ENCODE measurements around the gene MYO18A.
A peak's percentile ranks its signal among the peaks of the same experiment; 100 is the strongest.

MYO18A gene

GRCh38 chr17:29043539-29044145, 136.6 kb downstream of the MYO18A start:
- no peak for DNase-seq

DNA sequence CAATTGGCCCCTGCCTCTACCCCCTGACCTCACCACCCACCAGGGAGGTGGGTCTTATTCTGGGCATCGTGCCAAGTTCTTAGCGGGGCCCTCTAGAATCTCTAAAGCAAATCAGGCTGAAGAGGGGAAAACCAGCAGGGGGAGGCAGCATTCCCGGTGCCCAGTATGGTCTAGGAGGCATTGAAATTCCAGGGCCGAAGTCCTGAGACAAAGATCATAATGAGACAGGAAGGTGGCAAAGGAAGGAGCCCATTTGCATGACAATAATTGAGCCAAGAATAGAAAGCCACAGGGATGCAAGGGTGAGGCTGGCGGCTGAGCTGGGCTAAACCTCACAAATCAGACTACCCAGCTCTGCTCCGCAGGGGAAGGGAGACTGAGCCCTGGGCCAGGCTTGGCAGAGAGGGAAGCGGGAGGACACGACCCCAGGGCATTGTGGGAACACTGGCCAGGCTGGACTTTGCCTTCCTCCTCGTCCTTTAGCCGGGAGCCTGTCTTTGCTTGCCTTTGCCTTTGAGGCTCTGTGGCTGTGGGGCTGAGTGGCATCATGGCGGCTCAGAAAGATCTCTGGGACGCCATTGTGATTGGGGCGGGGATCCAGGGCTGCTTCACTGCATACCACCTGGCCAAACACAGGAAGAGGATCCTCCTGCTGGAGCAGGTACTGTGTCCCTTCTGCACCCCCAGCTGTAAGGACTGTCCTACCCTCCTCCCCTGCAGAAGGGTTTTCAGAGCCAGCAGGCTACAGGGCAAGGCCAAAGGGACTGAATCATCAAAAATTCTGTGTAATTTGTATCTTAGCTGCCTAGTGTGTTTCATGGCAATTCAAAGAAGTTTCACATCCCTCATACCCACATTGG, 137.3 kb downstream of the MYO18A start, which contains the start of gene PIPOX:
Gene PIPOX, plus strand, starts transcription at position 463 of the 860 bp plus-strand sequence. Its CDS starts 85 bp downstream, at position 548.
- peak; percentile 39 for DNase-seq

DNA sequence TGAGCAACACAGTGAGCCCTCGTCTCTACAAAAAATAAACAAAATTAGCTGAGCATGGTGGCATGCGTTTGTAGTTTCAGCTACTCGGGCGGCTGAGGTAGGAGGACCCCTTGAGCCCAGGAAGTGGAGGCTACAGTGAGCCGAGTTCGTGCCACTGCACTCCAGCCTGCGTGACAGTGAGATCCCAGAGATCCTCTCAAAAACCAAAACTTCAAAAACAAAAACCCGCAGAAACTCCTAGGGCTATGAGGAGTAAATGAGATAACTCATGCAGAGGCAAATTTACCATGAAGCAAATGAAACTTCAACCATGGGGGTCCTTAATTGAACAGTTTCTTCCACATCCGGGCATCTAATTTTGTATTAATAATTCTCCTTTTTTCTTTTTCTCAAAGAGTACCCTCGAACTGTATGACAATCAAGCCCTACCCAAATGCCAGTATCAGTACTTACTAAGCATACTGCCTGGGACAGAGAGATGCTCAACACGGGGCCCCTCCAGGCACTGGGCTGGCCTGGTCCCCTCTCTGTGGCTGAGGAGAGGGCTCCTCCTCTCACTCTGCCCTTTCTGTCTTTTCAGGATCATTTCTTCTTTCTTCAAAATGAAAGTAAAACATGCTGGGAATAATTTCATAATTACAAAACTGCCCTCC, 138.0 kb downstream of the MYO18A start:
- no peak for DNase-seq

DNA sequence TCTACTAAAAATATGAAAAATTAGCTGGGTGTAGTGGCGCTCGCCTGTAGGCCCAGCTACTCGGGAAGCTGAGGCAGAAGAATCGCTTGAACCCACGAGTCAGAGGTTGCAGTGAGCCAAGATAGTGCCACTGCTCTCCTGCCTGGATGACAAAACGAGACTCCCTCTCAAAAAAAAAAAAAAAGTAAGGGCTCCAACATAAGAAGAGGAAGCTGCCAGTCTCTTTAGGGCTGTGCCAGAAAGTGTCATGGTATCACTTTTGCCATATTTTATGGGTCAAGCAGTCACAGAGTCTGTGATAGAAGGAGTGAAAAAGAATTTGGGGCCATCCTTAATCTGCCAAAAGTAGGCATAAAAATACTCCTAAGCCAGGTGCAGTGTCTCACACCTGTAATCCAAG, 138.6 kb downstream of the MYO18A start:
- no peak for DNase-seq

DNA sequence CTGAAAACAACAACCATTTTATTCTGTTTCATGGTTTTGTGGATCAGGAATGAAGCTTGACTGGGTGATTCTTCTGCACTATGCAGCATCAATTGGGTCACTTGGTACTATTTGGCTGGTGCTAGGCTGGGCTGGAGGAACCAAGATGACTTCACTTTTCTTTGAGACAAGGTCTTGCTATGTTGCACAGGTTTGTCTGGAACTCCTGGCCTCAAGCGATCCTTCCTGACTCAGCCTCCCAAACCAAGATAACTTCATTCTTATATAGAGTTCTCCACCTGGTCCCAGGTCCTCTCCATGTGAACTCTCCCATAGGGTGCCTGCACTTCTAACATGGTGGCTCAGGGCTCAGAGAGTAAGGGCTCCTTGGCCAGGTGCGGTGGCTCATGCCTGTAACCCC, 139.1 kb downstream of the MYO18A start:
- DNase-seq: no peak

GRCh38 chr17:29039764-29040598, 140.2 kb downstream of the MYO18A start:
- peak; percentile 91 for DNase-seq

DNA sequence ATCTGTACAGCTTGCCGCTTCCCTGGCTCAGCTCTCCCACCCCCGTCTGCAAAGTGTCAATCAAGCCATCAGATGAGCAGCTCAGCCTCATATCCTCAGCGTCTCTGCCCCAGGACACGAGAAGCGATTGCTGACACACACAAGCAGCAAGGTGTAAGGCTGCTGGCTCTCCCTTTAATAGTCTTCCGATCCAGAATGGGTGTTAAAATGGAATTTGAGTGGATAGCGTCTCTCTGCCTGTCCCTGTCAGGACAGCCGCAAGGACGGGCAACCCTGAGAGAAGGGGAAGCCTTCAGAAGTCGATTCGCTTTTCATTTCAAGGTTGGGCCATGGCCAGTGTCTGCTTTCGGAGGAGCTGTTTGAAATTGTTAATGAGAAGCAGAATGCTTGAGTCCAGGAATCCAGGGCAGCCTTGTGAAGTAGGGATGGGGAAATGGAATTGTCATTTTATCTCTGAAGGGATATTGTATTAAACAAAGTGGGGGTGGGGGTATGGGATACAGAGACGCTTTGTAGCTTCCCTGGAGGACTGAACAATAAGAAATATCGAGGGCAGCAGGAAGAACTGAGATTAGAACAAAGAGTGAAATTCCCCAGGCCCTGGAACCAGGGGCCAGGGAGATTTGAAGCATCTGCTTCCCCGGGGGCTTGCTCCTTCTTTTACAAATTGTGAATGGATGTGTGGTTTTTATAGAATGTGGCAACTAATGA, 142.0 kb downstream of the MYO18A start:
- no peak for DNase-seq

- DNase-seq: no peak
Observed at GRCh38 chr17:29037739-29038084, 142.5 kb downstream of the MYO18A start.

DNA sequence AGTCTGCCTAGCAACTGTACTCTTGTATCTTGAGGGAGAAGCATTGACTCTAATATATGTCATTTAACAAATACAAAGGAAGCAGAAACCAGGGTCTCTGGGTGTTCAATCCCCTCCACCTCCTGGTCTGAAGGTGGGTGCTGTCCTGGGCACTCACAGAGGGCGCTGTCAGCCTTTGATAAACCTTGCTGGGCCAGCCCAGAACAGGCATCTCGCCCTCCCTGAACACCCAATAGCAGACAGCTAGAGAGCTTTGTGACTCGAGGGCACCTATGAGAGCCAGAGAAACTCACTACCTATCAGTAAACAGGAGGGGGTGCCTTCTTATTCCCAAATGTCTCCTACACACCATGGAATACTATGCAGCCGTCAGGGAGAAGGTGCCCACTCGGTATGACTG, 143.6 kb downstream of the MYO18A start:
- no peak for DNase-seq

DNA sequence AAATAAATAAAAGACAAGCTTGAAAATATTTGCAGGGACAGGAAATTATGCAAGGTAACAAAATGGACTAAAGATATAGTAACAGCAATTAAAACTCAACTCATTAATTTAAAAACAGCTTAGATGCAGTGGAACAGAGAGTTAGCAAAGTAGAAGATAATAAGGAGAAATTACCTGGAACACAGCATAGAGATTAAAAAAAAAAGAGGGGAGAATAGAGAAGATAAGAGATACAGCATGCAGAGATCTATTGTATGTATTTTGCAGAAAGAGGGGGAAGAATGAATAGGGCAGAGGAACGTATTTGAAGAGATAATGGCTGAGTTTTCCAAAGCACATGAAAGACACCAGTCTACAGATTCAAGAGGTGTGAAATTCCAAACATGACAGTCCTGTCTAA, 145.7 kb downstream of the MYO18A start:
- DNase-seq: no peak

GRCh38 chr17:29032857-29033197, 147.4 kb downstream of the MYO18A start:
- DNase-seq: no peak

- DNase-seq: no peak
Observed at GRCh38 chr17:29032013-29032856, 148.0 kb downstream of the MYO18A start.

DNA sequence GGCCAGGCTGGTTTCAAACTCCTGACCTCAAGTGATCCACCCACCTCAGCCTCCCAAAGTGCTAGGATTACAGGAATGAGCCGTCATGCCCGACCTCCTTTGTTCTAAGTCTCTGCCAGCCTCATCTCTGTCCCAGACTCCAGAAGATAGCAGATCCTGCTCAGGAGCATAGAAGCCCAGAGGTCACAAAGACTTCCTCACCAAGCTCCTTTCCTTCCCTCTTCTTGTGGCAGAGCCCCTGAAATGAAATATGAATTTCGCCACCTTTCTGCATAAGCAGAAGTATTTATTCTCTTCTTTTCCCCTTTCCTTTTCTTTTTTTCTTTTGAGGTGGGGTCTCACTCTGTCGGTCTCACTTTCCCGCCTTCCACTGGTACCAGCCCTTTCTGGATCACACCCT, 148.7 kb downstream of the MYO18A start:
- no peak for DNase-seq

DNA sequence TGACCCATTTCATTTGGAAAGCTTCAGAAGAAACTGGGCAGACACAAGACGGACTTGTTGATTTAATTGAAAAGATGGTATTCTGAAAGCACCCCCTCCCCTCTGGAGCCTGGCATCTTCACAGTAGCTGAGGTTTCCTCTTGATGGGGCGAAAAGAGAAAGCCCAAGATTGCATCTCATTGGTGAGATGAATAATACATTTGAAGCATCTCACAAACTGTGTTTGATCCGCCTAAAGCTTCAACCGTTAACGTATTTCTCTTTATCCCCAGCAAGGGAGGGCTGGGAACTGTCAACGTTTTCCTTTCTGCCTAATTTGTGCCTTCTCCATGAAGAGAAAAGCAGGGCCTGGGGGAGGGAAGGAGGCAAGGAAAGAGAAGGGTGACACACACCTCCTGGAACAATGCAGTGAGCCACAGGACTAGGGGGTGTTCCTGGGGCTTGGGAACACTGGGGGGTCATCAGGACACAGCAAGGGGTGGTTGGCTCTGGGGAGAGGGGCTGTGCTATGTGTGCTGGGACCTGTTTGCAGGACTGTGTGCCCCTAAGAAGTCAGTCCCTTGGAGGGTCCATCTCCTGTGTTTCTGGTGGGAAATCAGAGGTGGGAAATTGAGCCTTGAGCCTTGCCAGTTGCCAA, 155.8 kb downstream of the MYO18A start:
- no peak for DNase-seq

DNA sequence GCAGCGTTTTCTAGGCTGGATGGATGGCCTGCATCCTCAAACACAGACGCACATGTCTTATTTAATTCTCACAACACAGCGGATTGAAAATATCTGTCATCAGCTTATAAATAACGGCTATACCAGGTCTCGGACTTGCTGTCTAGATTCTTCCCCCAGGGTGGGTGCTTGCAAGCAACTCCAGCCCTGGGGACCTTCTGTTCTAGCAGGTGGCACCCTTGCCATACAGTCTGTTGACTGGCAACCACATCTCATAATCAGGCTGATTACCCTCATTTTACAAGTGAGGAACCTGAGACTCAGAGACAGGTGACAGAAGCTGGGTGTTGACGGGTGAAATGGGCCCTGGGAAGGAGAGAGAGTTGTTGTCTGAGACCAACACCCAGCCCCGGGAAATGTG, 158.1 kb downstream of the MYO18A start:
- DNase-seq: no peak

DNA sequence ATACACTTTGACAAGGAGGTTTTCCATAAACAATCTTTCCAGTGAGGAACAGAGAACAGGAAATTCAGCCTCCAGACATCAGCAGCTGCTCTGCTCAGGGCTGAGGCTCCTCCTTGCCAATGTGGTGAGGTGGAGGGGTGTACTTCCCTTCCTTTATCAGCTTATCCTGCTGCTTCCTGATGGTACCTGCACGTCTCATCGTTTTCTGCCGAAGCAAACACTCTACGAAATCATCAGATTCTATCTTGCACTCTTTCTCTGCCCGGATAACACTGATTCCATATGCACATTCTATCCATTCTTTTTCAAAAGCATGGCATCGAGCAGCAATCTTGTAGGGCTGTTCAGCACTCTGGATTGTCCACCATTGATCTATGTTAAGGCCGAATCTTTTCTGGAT, 159.0 kb downstream of the MYO18A start:
- no peak for DNase-seq
